ENCODE measurements around the gene WNT8B. TPM values are rescaled to one million over a fixed set of nuclear protein-coding genes. Genes with fewer than 3 reads are reported as not detected.

The WNT8B gene
- total and polyA plus RNA-seq, 8 donors, result not detected

- H3K9me3 ChIP-seq, result no peaks in the 10 kb centered on the region
- TF ChIP-seq EP300 (IDR thresholded peaks at IDR 0.05), result no peak
- no peak for TF ChIP-seq POLR2AphosphoS5 (IDR thresholded peaks at IDR 0.05)
- TF ChIP-seq POLR2A (IDR thresholded peaks at IDR 0.05), result no peak
- no peak for TF ChIP-seq CTCF (IDR thresholded peaks at IDR 0.05)
- peaks cover 3 to 16% (median 12%) of the 10 kb centered on the region in 4 donors for H3K4me1 ChIP-seq
- 61 to 72% (median 65%) methylated on average over 8 of the region's 8 CpGs for WGBS, 5 donors
- H3K27ac ChIP-seq, result no peak overlapping the region
- no peak overlapping the region for H3K4me3 ChIP-seq
- peak in 1 of 2 donors; percentile 39 for DNase-seq
- no peaks in the 10 kb centered on the region for H3K27me3 ChIP-seq
- intact Hi-C loops (cut with DNase I; ENCODE audit: low total_unique reads), result loop anchor here (10.0 kb wide), 1 partner anchor 175 kb away; the partner anchor contains the start of gene PKD2L1
- H3K36me3 ChIP-seq, result peaks cover 4 to 91% (median 43%) of the 10 kb centered on the region in 4 donors
These were observed 46.5 kb downstream of the WNT8B start for GRCh38 chr10:100509241-100509840.

DNA sequence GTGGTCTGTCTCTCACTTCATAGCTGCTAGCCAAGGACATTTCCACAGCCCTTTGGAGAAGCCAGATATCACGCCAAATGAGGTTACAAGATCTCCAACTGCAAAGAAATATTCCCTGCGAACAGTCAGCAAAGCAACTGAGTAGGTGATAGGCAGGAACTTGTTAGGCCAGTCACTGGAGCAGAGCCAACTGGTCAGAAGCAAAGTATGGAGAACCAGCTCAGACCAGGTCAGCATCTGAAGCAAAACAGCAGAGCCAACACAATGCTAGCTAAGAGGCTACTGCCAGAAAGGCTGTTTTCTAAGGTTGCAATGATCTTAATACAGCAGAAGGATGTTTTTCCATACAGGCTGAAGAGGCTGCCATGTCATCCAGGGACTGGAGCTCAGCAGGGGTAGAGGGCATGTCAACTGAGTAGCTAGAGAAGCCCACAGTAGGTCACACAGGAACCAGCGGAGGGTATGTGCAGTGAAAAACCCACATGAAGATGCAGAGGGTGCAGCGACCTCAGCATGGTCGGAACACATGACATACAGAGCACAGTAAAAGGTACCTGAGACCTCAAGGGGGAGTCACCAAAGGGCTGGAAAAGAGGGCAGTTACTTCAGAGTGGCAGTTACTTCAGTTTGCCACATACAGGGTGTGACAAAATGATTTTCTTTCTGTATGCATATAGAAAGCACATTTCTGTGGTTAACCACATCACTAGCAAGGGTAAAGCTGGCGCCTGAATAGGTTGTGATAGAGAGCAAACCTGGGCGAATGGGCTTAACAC is 47.9 kb downstream of the WNT8B start:
- H3K36me3 ChIP-seq, result peaks cover 7 to 90% (median 38%) of the 10 kb centered on the region in 4 donors
- peaks cover 3 to 16% (median 12%) of the 10 kb centered on the region in 4 donors for H3K4me1 ChIP-seq
- H3K27me3 ChIP-seq, result no peaks in the 10 kb centered on the region
- intact Hi-C loops (cut with DNase I; ENCODE audit: low total_unique reads), result loop anchor here (10.0 kb wide), 1 partner anchor 76 kb away; no protein-coding TSS in a partner anchor
- H3K9me3 ChIP-seq, result no peaks in the 10 kb centered on the region
- DNase-seq, result peak; percentile 81 to 86
- TF ChIP-seq CTCF (IDR thresholded peaks at IDR 0.05) (no peak), EP300 (IDR thresholded peaks at IDR 0.05) (no peak), POLR2A (IDR thresholded peaks at IDR 0.05) (no peak), POLR2AphosphoS5 (IDR thresholded peaks at IDR 0.05) (no peak)
- H3K27ac ChIP-seq, result peak overlapping the region in 2 of 5 donors; percentile 22 to 31
- WGBS, 5 donors, result 37 to 63% (median 55%) methylated on average over 7 of the region's 7 CpGs
- no peak overlapping the region for H3K4me3 ChIP-seq

DNA sequence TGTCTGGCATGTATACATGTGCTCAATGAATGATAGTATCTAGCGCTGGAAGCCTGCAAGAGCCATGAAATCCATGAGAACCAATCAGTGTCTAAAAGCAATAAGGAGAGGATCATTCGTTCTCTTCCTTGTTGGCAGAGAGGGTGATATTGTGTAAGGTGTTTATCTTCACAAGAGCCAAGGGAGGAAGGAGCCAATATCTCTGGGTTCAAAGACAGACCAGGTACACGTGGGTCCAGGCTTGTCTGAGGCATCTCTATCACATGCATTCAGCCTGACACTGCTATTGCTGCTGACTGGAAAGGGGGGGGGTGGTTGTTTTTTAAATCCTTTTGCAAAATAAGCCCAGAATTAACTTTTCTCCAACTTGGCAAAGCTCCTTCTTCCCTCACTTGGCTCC is 52.8 kb downstream of the WNT8B start:
- Histone ChIP-seq H3K9me3 (no peaks in the 10 kb centered on the region), H3K4me3 (no peak overlapping the region), H3K36me3 (peaks cover 6 to 47% (median 18%) of the 10 kb centered on the region in 4 donors), H3K4me1 (peaks cover 13 to 29% (median 21%) of the 10 kb centered on the region in 4 donors), H3K27me3 (peaks cover 0 to 9% (median 9%) of the 10 kb centered on the region in 3 donors), H3K27ac (no peak overlapping the region)
- intact Hi-C loops (cut with DNase I; ENCODE audit: low total_unique reads), result loop anchor here (10.0 kb wide), 1 partner anchor 81 kb away; no protein-coding TSS in a partner anchor
- TF ChIP-seq POLR2AphosphoS5 (IDR thresholded peaks at IDR 0.05) (no peak), CTCF (IDR thresholded peaks at IDR 0.05) (no peak), EP300 (IDR thresholded peaks at IDR 0.05) (no peak), POLR2A (IDR thresholded peaks at IDR 0.05) (no peak)
- 69 to 82% (median 76%) methylated on average over 3 of the region's 3 CpGs for WGBS, 5 donors
- DNase-seq, result no peak

GRCh38 chr10:100516847-100517246 is 54.0 kb downstream of the WNT8B start:
- WGBS, 5 donors, result 66 to 84% (median 75%) methylated on average over 2 of the region's 2 CpGs
- Histone ChIP-seq H3K27me3 (peaks cover 0 to 9% (median 9%) of the 10 kb centered on the region in 3 donors), H3K4me1 (peaks cover 11 to 21% (median 16%) of the 10 kb centered on the region in 4 donors), H3K36me3 (peaks cover 6 to 37% (median 15%) of the 10 kb centered on the region in 4 donors), H3K27ac (no peak overlapping the region), H3K4me3 (no peak overlapping the region), H3K9me3 (no peaks in the 10 kb centered on the region)
- intact Hi-C loops (cut with DNase I; ENCODE audit: low total_unique reads), result loop anchor here (10.0 kb wide), 1 partner anchor 82 kb away; no protein-coding TSS in a partner anchor
- DNase-seq, result no peak
- TF ChIP-seq EP300 (IDR thresholded peaks at IDR 0.05) (no peak), POLR2AphosphoS5 (IDR thresholded peaks at IDR 0.05) (no peak), CTCF (IDR thresholded peaks at IDR 0.05) (no peak), POLR2A (IDR thresholded peaks at IDR 0.05) (no peak)
